Activated CD8-positive, alpha-beta memory T cell treated with anti-CD3 and anti-CD28 coated beads for 1 hour (primary cell): ENCODE data around the gene SS18L1.

Source experiments
- DNase-seq, 2 donors: peaks; one replicate each; pipeline ENCODE4 v3.0.0-alpha.2; 2020; ENCODE audit warnings: low read depth in 1 of 2; ENCODE audit errors: extremely low read depth in 1 of 2

SS18L1 gene

GRCh38 chr20:62151835-62152364, 8.3 kb downstream of the SS18L1 start:
- DNase-seq = no peak

DNA sequence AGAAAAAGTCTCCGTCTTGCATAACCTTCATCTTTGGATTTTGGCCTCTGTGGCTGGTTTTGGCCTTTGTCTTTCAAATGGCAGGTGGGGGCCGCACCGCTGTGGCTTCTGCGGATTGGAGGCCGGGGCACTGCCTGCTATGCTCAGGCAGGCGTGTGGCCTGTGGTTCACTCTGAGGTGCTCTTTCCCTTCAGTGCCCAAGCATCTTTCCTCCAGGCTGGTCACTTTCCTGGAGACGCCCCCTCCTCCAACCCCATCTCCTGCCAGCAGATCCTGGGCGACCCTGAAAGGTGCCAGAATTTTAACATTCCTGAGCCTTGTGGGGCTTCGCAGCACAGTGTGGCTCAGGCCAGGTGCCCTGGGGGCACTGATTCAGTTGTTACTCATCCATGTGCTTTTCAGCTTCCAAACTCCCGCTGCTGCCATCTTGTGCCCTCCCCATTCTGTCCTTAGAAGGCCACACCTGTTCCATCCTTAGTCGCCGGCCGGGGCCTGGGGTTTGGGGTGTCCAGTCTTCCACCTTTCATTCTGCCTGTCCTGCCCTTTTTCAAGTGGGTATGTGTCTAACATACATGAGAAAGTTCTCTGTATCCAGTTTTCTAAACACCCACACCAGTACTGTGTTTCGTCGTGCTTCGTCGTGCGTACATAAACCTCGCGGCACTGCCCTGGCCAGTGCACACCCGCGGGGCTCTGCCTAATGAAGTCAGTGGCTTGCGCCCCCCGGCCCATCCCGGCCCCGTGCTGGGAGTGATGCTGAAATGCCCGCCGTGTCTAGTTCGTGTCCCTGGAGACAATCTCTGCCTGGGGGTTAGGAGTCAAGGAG, 12.1 kb downstream of the SS18L1 start:
- no peak for DNase-seq

GRCh38 chr20:62156254-62156556, 12.6 kb downstream of the SS18L1 start:
- DNase-seq = no peak

- peak; percentile 42 to 63 for DNase-seq
Measured at GRCh38 chr20:62156592-62157386, 13.2 kb downstream of the SS18L1 start.

- DNase-seq = no peak
Measured at GRCh38 chr20:62157387-62158087, 14.0 kb downstream of the SS18L1 start.

DNA sequence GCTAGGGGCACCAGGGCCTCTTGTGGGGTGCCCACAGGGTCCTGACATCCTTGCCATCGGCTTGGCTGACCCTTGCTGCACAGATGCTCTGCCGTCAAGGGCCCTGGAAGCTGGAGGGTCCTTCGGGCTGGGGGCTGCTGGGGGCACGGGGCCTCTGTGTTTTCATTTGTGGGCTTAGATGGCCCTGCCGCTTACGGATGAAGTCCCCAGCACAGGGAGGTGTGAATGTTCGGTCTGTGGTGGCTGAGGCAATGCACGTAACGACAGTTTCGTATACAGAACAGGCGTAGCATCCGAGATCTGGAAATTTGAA, 14.5 kb downstream of the SS18L1 start:
- DNase-seq = no peak

GRCh38 chr20:62158541-62158940, 15.0 kb downstream of the SS18L1 start:
- no peak for DNase-seq

GRCh38 chr20:62159052-62159451, 15.5 kb downstream of the SS18L1 start:
- DNase-seq = no peak

- no peak for DNase-seq
Measured at GRCh38 chr20:62159839-62160238, 16.3 kb downstream of the SS18L1 start.

GRCh38 chr20:62160253-62160652, 16.7 kb downstream of the SS18L1 start:
- no peak for DNase-seq

GRCh38 chr20:62160876-62161275, 17.3 kb downstream of the SS18L1 start:
- no peak for DNase-seq

- no peak for DNase-seq
Measured at GRCh38 chr20:62161347-62161746, 17.8 kb downstream of the SS18L1 start.

GRCh38 chr20:62162765-62163484, 19.4 kb downstream of the SS18L1 start:
- DNase-seq = no peak

DNA sequence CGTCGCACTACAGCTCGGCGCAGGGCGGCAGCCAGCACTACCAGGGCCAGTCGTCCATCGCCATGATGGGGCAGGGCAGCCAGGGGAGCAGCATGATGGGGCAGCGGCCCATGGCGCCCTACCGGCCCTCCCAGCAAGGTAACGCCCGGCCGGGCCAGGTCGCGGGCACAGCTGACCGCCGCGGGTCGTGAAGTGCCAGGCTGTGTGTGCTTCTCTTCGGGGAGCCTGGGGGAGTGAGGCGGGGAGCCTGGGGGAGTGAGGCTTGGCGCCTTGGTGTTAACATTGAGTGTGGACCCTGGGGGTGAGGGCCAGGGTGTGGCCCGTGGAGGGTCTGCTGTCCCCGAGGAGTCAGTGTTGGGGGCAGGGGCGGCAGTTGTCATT, 19.9 kb downstream of the SS18L1 start:
- no peak for DNase-seq

GRCh38 chr20:62163986-62164762, 20.6 kb downstream of the SS18L1 start:
- DNase-seq = no peak

DNA sequence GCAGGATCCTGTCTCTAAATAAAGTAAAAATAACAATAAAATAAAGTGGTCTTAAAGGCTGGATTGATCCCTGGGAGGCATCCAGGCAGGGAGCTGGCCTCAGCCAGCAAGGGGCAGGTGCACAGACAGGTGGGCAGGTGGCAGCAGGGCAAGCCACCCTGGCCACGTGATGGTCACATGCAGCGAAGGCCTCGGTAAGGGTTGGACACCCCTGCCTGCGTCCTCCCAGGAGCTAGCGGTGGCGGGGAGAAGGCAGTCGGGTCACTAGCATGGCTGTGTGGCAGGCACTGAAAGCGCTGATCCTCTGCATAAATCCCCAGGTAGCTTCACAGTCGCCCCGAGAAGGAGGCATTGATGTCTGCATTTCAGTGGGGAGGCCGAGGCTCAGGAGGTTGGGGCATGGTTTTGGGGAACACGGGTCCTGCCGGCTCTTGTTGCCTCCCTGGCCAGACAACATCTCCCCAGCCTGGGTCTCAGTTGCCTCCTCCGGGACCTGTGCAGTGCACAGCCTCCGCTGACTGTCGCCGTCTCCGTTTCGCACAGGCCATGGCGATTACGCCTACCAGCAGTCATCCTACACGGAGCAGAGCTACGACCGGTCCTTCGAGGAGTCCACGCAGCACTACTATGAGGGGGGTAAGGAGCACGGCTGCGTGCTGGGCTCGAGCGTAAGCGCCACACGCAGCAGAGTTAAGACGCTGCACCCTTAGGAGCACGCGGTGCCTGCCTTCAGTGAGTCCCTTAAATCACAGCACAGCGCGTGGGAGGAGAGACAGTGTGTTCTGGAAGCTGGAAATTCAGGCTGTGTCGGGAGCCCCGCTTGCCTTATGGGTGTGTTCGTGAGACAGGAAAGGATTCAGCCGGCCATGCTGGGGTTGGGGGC, 21.6 kb downstream of the SS18L1 start:
- no peak for DNase-seq

- no peak for DNase-seq
Measured at GRCh38 chr20:62165762-62166399, 22.3 kb downstream of the SS18L1 start.

DNA sequence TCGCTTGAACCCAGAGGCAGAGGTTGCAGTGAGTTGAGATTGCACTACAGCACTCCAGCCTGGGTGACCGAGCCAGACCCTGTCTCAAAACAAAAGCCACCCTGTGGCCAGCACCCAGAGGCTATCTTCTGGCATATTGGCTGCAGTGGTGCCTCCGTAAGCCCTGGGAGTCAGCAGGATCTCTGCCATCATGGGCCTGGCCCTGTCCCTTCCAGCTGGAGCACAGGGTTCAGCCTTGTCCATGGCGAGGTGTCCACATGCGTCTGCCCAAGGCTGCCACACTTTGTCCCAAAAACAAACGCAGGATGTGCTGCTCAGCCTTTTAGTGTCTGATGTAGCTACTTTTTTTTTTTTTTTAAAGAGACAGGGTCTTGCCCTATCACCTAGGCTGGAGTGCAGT, 23.9 kb downstream of the SS18L1 start:
- DNase-seq = no peak

GRCh38 chr20:62168061-62168460, 24.5 kb downstream of the SS18L1 start:
- no peak for DNase-seq
